HCT116 (cell line): ENCODE results near the gene NXN. TPM values are rescaled to one million over a fixed set of nuclear protein-coding genes. Genes with fewer than 3 reads are reported as not detected.

Source experiments
- ATAC-seq: fragments of 200-7000 bp; cut with Tn5 transposase; 2 replicates; pipeline ENCODE4 v1.9.1; 2020; ENCODE audit warnings: mild to moderate bottlenecking, moderate library complexity
- BruUV-seq: library from RNA; stranded (reverse); fragments of 400-500 nt; replicated peaks from 2 replicates; lab custom pipeline; 2021; lab: Mats Ljungman, UMichigan
- CTCF ChIA-PET: fragments of 300-600 bp; sonication (Branson Sonifier 250); formaldehyde crosslinking; loops from one replicate; lab custom pipeline; 2021; ENCODE audit warnings: antibody characterized with exemption; lab: Charles Lee
- POLR2A ChIA-PET: fragments of 300-600, 350-600 bp; sonication (Branson Sonifier 250); formaldehyde crosslinking; loops from one replicate; lab custom pipeline; 2021; ENCODE audit warnings: antibody characterized with exemption; lab: Charles Lee
- RAD21 ChIA-PET, 2 experiments: fragments of 300-600 bp; sonication (Branson Sonifier 250); formaldehyde crosslinking; loops; one replicate each; lab custom pipeline; 2023; ENCODE audit warnings: low total read pairs in 2 of 2; ENCODE audit not compliant: uncharacterized antibody in 2 of 2, unreplicated experiment in 2 of 2, low non-redundant PET in 1 of 2; lab: Charles Lee
- DNase-seq: peaks from one replicate; pipeline ENCODE4 v3.0.0-alpha.2; 2010; ENCODE audit warnings: low read depth, low spot score
- H2AFZ ChIP-seq: fragments of 200-600 bp; shearing (Covaris generic), sonication (generic); 2 replicates; pipeline ENCODE4 v1.6.1; 2017; ENCODE audit warnings: low read depth, mixed run types, mixed read lengths, antibody characterized with exemption, low read length; ENCODE audit not compliant: poor library complexity, severe bottlenecking
- H3K27ac ChIP-seq: 2 replicates; pipeline ENCODE4 v1.5.1; 2012; ENCODE audit warnings: low read depth, low read length
- H3K27me3 ChIP-seq: fragments of 200-600 bp; sonication (generic); 2 replicates; pipeline ENCODE4 v1.6.1; 2016; ENCODE audit warnings: mixed run types, low read length, mixed read lengths; ENCODE audit not compliant: insufficient read depth
- H3K36me3 ChIP-seq, 2 experiments: fragments of 200-500 bp in 1 of 2; fragments of 200-600 bp in 1 of 2; sonication (Bioruptor generic) in 1 of 2; sonication (generic) in 1 of 2; 2 replicates each; pipeline versions ENCODE4 v1.5.1 to v1.6.1; 2014 to 2016; ENCODE audit warnings: low read length in 2 of 2, inconsistent platforms in 1 of 2, mixed read lengths in 1 of 2, mixed run types in 1 of 2; ENCODE audit not compliant: insufficient read depth in 2 of 2, control insufficient read depth in 1 of 2
- H3K4me1 ChIP-seq, 2 experiments: fragments of 200-600 bp in 1 of 2; sonication (generic) in 1 of 2; 2 replicates each; pipeline versions ENCODE4 v1.5.1 to v1.6.1; 2012 to 2017; ENCODE audit warnings: low read length in 2 of 2, inconsistent platforms in 1 of 2, mild to moderate bottlenecking in 1 of 2, mixed read lengths in 1 of 2, mixed run types in 1 of 2, moderate library complexity in 1 of 2; ENCODE audit not compliant: insufficient read depth in 2 of 2, control insufficient read depth in 1 of 2
- H3K4me2 ChIP-seq: fragments of 200-600 bp; sonication (generic); 2 replicates; pipeline ENCODE4 v1.6.1; 2017; ENCODE audit warnings: mixed run types, low read length, mixed read lengths
- H3K4me3 ChIP-seq, 2 experiments: fragments of 200-600 bp in 1 of 2; sonication (generic) in 1 of 2; replicated peaks in 1 of 2; 2 replicates each; pipeline ENCODE4 v1.5.1; 2011 to 2016; ENCODE audit warnings: low read length in 2 of 2, control low read depth in 1 of 2, low read depth in 1 of 2, mild to moderate bottlenecking in 1 of 2, mixed read lengths in 1 of 2, mixed run types in 1 of 2
- H3K79me2 ChIP-seq: fragments of 200-600 bp; sonication (generic); 2 replicates; pipeline ENCODE4 v1.6.1; 2017; ENCODE audit warnings: mild to moderate bottlenecking, mixed run types, low read length, moderate library complexity, mixed read lengths; ENCODE audit not compliant: insufficient read depth
- H3K9ac ChIP-seq: fragments of 200-600 bp; sonication (generic); 2 replicates; pipeline ENCODE4 v1.6.1; 2016; ENCODE audit warnings: low read length, mixed read lengths
- H3K9me2 ChIP-seq: fragments of 200-600 bp; sonication (generic), shearing (Covaris generic); 2 replicates; pipeline ENCODE4 v1.6.1; 2017; ENCODE audit warnings: mixed run types, mild to moderate bottlenecking, moderate library complexity; ENCODE audit not compliant: insufficient read depth
- H3K9me3 ChIP-seq, 2 experiments: fragments of 200-500 bp in 1 of 2; fragments of 200-600 bp in 1 of 2; sonication (Bioruptor generic) in 1 of 2; sonication (generic) in 1 of 2; 2 replicates each; pipeline ENCODE4 v1.6.1; 2014 to 2017; ENCODE audit warnings: low read length in 2 of 2, mixed read lengths in 2 of 2, inconsistent platforms in 1 of 2, low read depth in 1 of 2, mild to moderate bottlenecking in 1 of 2, mixed run types in 1 of 2, moderate library complexity in 1 of 2; ENCODE audit not compliant: control insufficient read depth in 1 of 2, insufficient read depth in 1 of 2
- H4K20me1 ChIP-seq: fragments of 200-600 bp; sonication (generic), shearing (Covaris generic); 2 replicates; pipeline ENCODE4 v1.6.1; 2017; ENCODE audit warnings: mixed run types, mild to moderate bottlenecking, moderate library complexity; ENCODE audit not compliant: insufficient read depth
- ATF3 ChIP-seq: IDR thresholded peaks from 2 replicates; pipeline ENCODE4 v1.6.1; 2012
- CBX3 ChIP-seq: IDR thresholded peaks from 2 replicates; pipeline ENCODE4 v1.6.1; 2012; ENCODE audit warnings: low read depth
- CEBPB ChIP-seq: IDR thresholded peaks from 2 replicates; pipeline ENCODE4 v1.6.1; 2012; ENCODE audit warnings: low read depth
- EGR1 ChIP-seq: IDR thresholded peaks from 2 replicates; pipeline ENCODE4 v1.6.1; 2012; ENCODE audit warnings: low read depth
- ELF1 ChIP-seq: IDR thresholded peaks from 2 replicates; pipeline ENCODE4 v1.6.1; 2012; ENCODE audit warnings: low read depth, borderline replicate concordance
- EZH2 ChIP-seq: fragments of 200-600 bp; sonication (generic); IDR thresholded peaks from 2 replicates; pipeline ENCODE4 v1.6.1; 2017; ENCODE audit warnings: antibody characterized with exemption, mixed run types
- EZH2phosphoT487 ChIP-seq: fragments of 200-600 bp; IDR thresholded peaks from 2 replicates; pipeline ENCODE4 v1.6.1; 2018; ENCODE audit warnings: antibody characterized with exemption, borderline replicate concordance
- FOSL1 ChIP-seq: IDR thresholded peaks from 2 replicates; pipeline ENCODE4 v1.6.1; 2012; ENCODE audit warnings: low read depth
- JUND ChIP-seq: IDR thresholded peaks from 2 replicates; pipeline ENCODE4 v1.6.1; 2012
- RAD21 ChIP-seq: IDR thresholded peaks from 2 replicates; pipeline ENCODE4 v1.6.1; 2012; ENCODE audit warnings: low read depth, mild to moderate bottlenecking
- SIN3A ChIP-seq: IDR thresholded peaks from 2 replicates; pipeline ENCODE4 v1.6.1; 2012; ENCODE audit warnings: low read depth
- SP1 ChIP-seq: IDR thresholded peaks from 2 replicates; pipeline ENCODE4 v1.6.1; 2012; ENCODE audit warnings: low read depth
- SRF ChIP-seq: IDR thresholded peaks from 2 replicates; pipeline ENCODE4 v1.6.1; 2012; ENCODE audit warnings: low read depth
- TCF7L2 ChIP-seq: IDR thresholded peaks from 2 replicates; pipeline ENCODE4 v1.7.0; 2011; ENCODE audit warnings: borderline replicate concordance, inconsistent platforms; ENCODE audit not compliant: insufficient read depth, insufficient read length; ENCODE audit errors: extremely low read depth
- YY1 ChIP-seq: IDR thresholded peaks from 2 replicates; pipeline ENCODE4 v1.6.1; 2011; ENCODE audit warnings: low read length, low read depth, moderate library complexity, mild to moderate bottlenecking; ENCODE audit not compliant: insufficient replicate concordance; ENCODE audit errors: extremely low read depth
- ZFX ChIP-seq: fragments of 450-650 bp; IDR thresholded peaks from 2 replicates; pipeline ENCODE4 v1.6.1; 2017
- intact Hi-C: fragments of 100-400 bp; cut with micrococcal nuclease; formaldehyde crosslinking; loops from 2 replicates; pipeline ENCODE4 v1.10.0; 2022
- total RNA-seq: library from RNA; stranded (reverse); gene quantifications from one replicate; pipeline ENCODE4 v1.2.1, GENCODE V29; 2021; ENCODE audit not compliant: unreplicated experiment
- TF ChIP-seq, protein P1 (sequence below): IDR thresholded peaks from 2 replicates; pipeline ENCODE4 v1.6.1; 2012
- TF ChIP-seq, protein P2 (sequence below), 3 experiments: fragments of 200-600 bp in 1 of 3; sonication (generic) in 1 of 3; IDR thresholded peaks in 2 of 3; conservative IDR thresholded peaks in 1 of 3; 2 replicates each; pipeline ENCODE4 v1.5.1; 2012 to 2017; ENCODE audit warnings: low read depth in 2 of 3, low read length in 2 of 3, antibody characterized with exemption in 1 of 3, borderline replicate concordance in 1 of 3, control low read depth in 1 of 3, mild to moderate bottlenecking in 1 of 3, mixed read lengths in 1 of 3, mixed run types in 1 of 3, moderate library complexity in 1 of 3; ENCODE audit not compliant: insufficient read depth in 1 of 3
- TF ChIP-seq, protein P3 (sequence below): IDR thresholded peaks from 2 replicates; pipeline ENCODE4 v1.6.1; 2011; ENCODE audit warnings: mild to moderate bottlenecking, low read length, moderate library complexity; ENCODE audit not compliant: insufficient replicate concordance; ENCODE audit errors: extremely low read depth

NXN gene
- total RNA-seq, 1 experiment from 2014 or later: 83.7 TPM

- no TSS peak for BruUV-seq
- Histone ChIP-seq H3K9me2 (no peaks in the 10 kb centered on the region), H4K20me1 (no peaks in the 10 kb centered on the region), H3K4me2 (no peak overlapping the region), H3K27ac (no peak overlapping the region), H2AFZ (no peak overlapping the region), H3K4me3 (no peak overlapping the region), H3K27me3 (no peaks in the 10 kb centered on the region), H3K9ac (no peak overlapping the region), H3K4me1 (peaks cover 6 to 27% of the 10 kb centered on the region in 2 experiments; a peak in 3 of 4 replicates), H3K9me3 (no peaks in the 10 kb centered on the region), H3K79me2 (peaks cover 66% of the 10 kb centered on the region), H3K36me3 (no peaks in the 10 kb centered on the region)
- POLR2A ChIA-PET: interaction anchor here (1.4 kb wide), 1 partner anchor 10 kb away, joined by 3 read pairs; no protein-coding TSS in a partner anchor
- ATAC-seq (no peak), DNase-seq (no peak)
- RAD21 ChIA-PET: no interaction called here
- intact Hi-C loops: no loop called here
- CTCF ChIA-PET: interaction anchor here (1.1 kb wide), 1 partner anchor 22 kb away, joined by 6 read pairs; no protein-coding TSS in a partner anchor
- no peak for TF ChIP-seq SIN3A
- TF ChIP-seq RAD21: no peak
- TF ChIP-seq ATF3: no peak
- TF ChIP-seq SP1: no peak
- no peak for TF ChIP-seq ELF1
- TF ChIP-seq CEBPB: no peak
- TF ChIP-seq SRF: no peak
- TF ChIP-seq ZFX: no peak
- no peak for TF ChIP-seq EGR1
- TF ChIP-seq TCF7L2: no peak
- TF ChIP-seq, protein P1, sequence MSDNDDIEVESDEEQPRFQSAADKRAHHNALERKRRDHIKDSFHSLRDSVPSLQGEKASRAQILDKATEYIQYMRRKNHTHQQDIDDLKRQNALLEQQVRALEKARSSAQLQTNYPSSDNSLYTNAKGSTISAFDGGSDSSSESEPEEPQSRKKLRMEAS: no peak
- no peak for TF ChIP-seq EZH2
- no peak for TF ChIP-seq EZH2phosphoT487
- TF ChIP-seq, protein P2, sequence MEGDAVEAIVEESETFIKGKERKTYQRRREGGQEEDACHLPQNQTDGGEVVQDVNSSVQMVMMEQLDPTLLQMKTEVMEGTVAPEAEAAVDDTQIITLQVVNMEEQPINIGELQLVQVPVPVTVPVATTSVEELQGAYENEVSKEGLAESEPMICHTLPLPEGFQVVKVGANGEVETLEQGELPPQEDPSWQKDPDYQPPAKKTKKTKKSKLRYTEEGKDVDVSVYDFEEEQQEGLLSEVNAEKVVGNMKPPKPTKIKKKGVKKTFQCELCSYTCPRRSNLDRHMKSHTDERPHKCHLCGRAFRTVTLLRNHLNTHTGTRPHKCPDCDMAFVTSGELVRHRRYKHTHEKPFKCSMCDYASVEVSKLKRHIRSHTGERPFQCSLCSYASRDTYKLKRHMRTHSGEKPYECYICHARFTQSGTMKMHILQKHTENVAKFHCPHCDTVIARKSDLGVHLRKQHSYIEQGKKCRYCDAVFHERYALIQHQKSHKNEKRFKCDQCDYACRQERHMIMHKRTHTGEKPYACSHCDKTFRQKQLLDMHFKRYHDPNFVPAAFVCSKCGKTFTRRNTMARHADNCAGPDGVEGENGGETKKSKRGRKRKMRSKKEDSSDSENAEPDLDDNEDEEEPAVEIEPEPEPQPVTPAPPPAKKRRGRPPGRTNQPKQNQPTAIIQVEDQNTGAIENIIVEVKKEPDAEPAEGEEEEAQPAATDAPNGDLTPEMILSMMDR (IDR thresholded peaks at IDR 0.05 in 2 of 3, conservative IDR thresholded peaks at IDR 0.05 in 1 of 3; ENCODE audit: borderline replicate concordance in 1 of 3, insufficient read depth in 1 of 3, low read depth in 2 of 3, low read length in 2 of 3): no peak
- no peak for TF ChIP-seq FOSL1
- TF ChIP-seq YY1: no peak
- TF ChIP-seq CBX3: no peak
- TF ChIP-seq JUND: no peak
- TF ChIP-seq, protein P3, sequence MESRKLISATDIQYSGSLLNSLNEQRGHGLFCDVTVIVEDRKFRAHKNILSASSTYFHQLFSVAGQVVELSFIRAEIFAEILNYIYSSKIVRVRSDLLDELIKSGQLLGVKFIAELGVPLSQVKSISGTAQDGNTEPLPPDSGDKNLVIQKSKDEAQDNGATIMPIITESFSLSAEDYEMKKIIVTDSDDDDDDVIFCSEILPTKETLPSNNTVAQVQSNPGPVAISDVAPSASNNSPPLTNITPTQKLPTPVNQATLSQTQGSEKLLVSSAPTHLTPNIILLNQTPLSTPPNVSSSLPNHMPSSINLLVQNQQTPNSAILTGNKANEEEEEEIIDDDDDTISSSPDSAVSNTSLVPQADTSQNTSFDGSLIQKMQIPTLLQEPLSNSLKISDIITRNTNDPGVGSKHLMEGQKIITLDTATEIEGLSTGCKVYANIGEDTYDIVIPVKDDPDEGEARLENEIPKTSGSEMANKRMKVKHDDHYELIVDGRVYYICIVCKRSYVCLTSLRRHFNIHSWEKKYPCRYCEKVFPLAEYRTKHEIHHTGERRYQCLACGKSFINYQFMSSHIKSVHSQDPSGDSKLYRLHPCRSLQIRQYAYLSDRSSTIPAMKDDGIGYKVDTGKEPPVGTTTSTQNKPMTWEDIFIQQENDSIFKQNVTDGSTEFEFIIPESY: no peak
These were observed 78.2 kb downstream of the NXN start for GRCh38 chr17:901191-901950.
